ENCODE results near the gene AATF.

Gene AATF

GRCh38 chr17:37098152-37098551 is 149.4 kb downstream of the AATF start:
- in situ Hi-C loops (cut with MboI; ENCODE audit: low sequenced_read_pairs): no loop called here

GRCh38 chr17:37098910-37099664 is 150.3 kb downstream of the AATF start:
- in situ Hi-C loops (cut with MboI; ENCODE audit: low sequenced_read_pairs): no loop called here

GRCh38 chr17:37100231-37100630 is 151.5 kb downstream of the AATF start:
- in situ Hi-C loops (cut with MboI; ENCODE audit: low sequenced_read_pairs): no loop called here

GRCh38 chr17:37101306-37101705 is 152.6 kb downstream of the AATF start:
- in situ Hi-C loops (cut with MboI; ENCODE audit: low sequenced_read_pairs): no loop called here

GRCh38 chr17:37103231-37103630 is 154.5 kb downstream of the AATF start:
- in situ Hi-C loops (cut with MboI; ENCODE audit: low sequenced_read_pairs): no loop called here

- in situ Hi-C loops (cut with MboI; ENCODE audit: low sequenced_read_pairs): no loop called here
These were observed 157.3 kb downstream of the AATF start for GRCh38 chr17:37106049-37106448.

Data from hTERT RPE-1 (cell line).